ENCODE data around the gene KLHL26. TPM values are rescaled to one million over a fixed set of nuclear protein-coding genes. Genes with fewer than 3 reads are reported as not detected.
A peak's percentile ranks its signal among the peaks of the same experiment; 100 is the strongest.

Gene KLHL26
- total and polyA plus RNA-seq, 2 experiments from 2014 or later, result 2.9 to 6.4 TPM

DNA sequence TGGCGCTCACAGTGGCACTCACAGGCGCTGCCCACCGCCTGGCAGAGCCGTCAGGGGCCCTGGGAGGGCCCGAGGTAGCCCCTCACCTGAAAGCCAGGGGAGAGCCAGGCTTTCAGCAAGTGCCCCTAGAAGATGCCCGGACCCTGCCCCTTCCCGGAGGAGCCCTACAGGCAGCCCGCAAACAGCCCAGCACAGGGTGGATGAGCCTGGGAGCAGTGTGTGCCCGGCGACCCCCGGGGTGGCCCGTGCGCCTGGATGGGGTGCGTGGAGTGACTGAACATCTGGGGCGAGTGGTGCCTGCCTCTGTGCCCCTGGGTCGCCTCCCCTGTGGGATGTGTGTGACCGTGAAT lies 31.7 kb upstream of the KLHL26 start:
- Histone ChIP-seq H3K36me3 (ENCODE audit: low read depth) (no peaks in the 10 kb centered on the region), H2AFZ (no peak overlapping the region), H3F3A (ENCODE audit: insufficient read depth) (peaks cover 6% of the 10 kb centered on the region; the same call in 1 of the 2 replicates), H3K9me2 (ENCODE audit: insufficient read depth) (no peaks in the 10 kb centered on the region), H3K9me3 (ENCODE audit: low read depth) (no peaks in the 10 kb centered on the region), H4K20me1 (ENCODE audit: insufficient read depth) (no peaks in the 10 kb centered on the region), H3K27ac (no peak overlapping the region), H3K27me3 (replicated peaks; ENCODE audit: insufficient read depth) (peaks cover 46% of the 10 kb centered on the region), H3K9ac (no peak overlapping the region), H3K4me1 (ENCODE audit: insufficient read depth) (no peaks in the 10 kb centered on the region), H3K4me2 (ENCODE audit: unreplicated experiment) (no peak overlapping the region), H3K79me2 (ENCODE audit: insufficient read depth) (no peaks in the 10 kb centered on the region), H3K4me3 (no peak overlapping the region)
- TF ChIP-seq EZH2 (IDR thresholded peaks at IDR 0.05; ENCODE audit: insufficient read depth, poor library complexity, severe bottlenecking) (no peak), EZH2phosphoT487 (IDR thresholded peaks at IDR 0.05; ENCODE audit: insufficient read depth, low read depth) (no peak)
- DNase-seq, result no peak
- in situ Hi-C loops (cut with MboI), result loop anchor here (10.0 kb wide), 1 partner anchor 240 kb away; no protein-coding TSS in a partner anchor
- 9 to 18% methylated on average over 16 to 17 of the region's 17 CpGs for WGBS, 2 experiments (ENCODE audit: low coverage in 1 of 2, low lambda C conversion rate in 2 of 2, missing lambda C conversion rate in 2 of 2)

DNA sequence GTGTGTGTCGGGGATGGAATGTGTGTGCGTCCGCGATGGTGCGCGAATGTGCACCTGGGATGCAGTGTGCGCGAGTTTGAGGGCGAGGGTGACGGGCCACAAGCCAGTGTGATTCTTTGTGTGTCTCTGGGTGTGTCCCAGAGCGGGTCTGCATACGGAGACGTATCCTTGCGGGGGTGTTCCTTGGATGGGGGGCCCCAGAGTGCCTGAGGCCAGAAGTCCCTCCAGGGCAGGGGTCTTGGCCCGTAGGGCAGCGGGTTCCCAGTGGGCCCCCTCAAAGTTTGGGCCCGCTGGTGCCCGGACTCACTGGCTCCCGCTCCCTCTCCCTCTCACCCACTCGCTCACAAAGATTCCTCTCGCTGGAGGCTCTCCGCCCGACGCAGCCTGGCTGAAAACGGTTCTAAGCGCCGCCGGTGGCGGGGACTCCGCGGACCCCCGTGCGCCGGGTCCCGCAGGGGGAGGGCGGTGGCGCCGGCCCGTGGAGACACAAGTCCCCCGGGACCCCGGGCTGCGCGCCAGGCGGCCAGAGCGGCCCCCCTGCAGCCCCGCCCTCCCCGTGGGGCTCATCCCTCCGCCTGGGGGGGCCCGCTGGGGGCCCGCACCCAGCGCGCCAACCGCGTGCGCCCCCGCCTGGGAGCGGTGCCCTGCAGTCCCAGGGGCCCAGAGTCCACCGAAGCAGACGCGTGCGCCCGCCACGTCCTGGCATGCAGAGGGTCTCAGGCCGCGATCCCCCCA lies 31.1 kb upstream of the KLHL26 start:
- no peaks in the 10 kb centered on the region for H4K20me1 ChIP-seq (ENCODE audit: insufficient read depth)
- in situ Hi-C loops (cut with MboI), result loop anchor here (10.0 kb wide), 1 partner anchor 239 kb away; no protein-coding TSS in a partner anchor
- no peaks in the 10 kb centered on the region for H3K9me2 ChIP-seq (ENCODE audit: insufficient read depth)
- no peak overlapping the region for H3K4me3 ChIP-seq
- 2 to 4% methylated on average over 48 to 62 of the region's 65 CpGs for WGBS, 2 experiments (ENCODE audit: low coverage in 1 of 2, low lambda C conversion rate in 2 of 2, missing lambda C conversion rate in 2 of 2)
- H3K9ac ChIP-seq, result no peak overlapping the region
- H3K36me3 ChIP-seq (ENCODE audit: low read depth), result no peaks in the 10 kb centered on the region
- no peaks in the 10 kb centered on the region for H3K79me2 ChIP-seq (ENCODE audit: insufficient read depth)
- DNase-seq, result peak; percentile 35
- 0 out of 2 replicates have a peak, but pooled peaks have one; percentile 12 for TF ChIP-seq EZH2phosphoT487 (IDR thresholded peaks at IDR 0.05; ENCODE audit: insufficient read depth, low read depth)
- peak; percentile 75 for TF ChIP-seq EZH2 (IDR thresholded peaks at IDR 0.05; ENCODE audit: insufficient read depth, poor library complexity, severe bottlenecking)
- H3K27me3 ChIP-seq (replicated peaks; ENCODE audit: insufficient read depth), result peaks cover 51% of the 10 kb centered on the region
- H3K4me1 ChIP-seq (ENCODE audit: insufficient read depth), result no peaks in the 10 kb centered on the region
- no peak overlapping the region for H2AFZ ChIP-seq
- no peaks in the 10 kb centered on the region for H3K9me3 ChIP-seq (ENCODE audit: low read depth)
- H3K4me2 ChIP-seq (ENCODE audit: unreplicated experiment), result no peak overlapping the region
- no peak overlapping the region for H3K27ac ChIP-seq
- H3F3A ChIP-seq (ENCODE audit: insufficient read depth), result peaks cover 6% of the 10 kb centered on the region; the same call in 1 of the 2 replicates

DNA sequence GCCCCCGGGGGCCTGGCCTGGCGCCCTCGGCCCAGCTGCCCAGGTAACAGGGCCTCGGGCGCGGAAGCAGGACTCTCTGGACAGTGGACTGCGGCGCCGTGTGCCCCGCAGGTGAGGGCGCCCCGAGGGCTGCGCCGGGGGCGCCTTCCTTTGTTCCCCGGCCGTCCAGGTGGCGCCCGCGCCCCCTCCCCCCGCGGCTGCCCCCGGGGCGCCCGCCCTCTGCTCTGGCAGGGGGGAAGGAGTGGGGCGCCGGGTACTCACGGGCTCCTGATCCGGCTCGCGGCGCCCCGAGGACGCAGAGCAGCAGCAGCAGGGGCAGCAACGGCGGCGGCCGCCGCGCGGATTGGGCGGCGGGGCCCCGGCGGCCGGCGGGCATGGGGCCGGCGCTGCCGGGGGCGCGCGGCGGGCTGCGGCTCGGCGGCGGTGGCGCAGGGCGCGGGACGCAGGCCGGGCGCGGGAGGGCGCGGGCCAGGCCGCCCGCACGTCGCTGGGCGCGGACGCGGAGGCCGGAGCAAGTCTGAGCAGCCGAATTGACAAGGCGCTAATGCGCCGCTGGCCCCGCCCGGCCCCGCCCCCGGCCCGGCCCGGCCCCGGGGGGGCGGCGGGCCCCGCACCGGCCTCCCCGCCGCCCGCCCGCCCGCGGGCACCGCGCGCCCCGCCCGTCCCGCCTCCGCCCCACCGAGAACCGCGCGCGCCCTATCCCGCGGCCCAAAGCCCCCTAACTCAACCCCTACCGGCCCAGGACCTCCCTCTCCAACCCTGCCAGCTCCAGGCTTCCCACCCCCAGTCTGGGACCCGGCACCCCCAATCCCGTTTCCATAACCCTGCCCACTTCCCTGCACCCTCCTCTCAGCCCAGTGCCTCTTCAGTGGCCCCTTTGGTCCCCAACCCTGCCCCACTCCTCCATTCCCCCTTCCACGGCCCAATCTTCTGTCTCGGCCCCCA lies 30.3 kb upstream of the KLHL26 start, which contains the start of gene CRLF1:
Gene CRLF1, minus strand, starts transcription at position 519 of the 945 bp plus-strand sequence. Its CDS starts 143 bp downstream, at position 376.
- Histone ChIP-seq H3K4me3 (peak within 1 kb of the TSS; percentile 30; the same call in 1 of the 2 replicates), H2AFZ (no peak within 1 kb of the TSS), H3K9me3 (ENCODE audit: low read depth) (no peaks in the 10 kb centered on the region), H3K27me3 (replicated peaks; ENCODE audit: insufficient read depth) (peaks cover 58% of the 10 kb centered on the region), H3K4me1 (ENCODE audit: insufficient read depth) (no peaks in the 10 kb centered on the region), H3F3A (ENCODE audit: insufficient read depth) (peaks cover 6% of the 10 kb centered on the region; the same call in 1 of the 2 replicates), H3K4me2 (ENCODE audit: unreplicated experiment) (peak within 1 kb of the TSS; percentile 38), H3K9ac (no peak within 1 kb of the TSS), H3K36me3 (ENCODE audit: low read depth) (no peaks in the 10 kb centered on the region), H3K9me2 (ENCODE audit: insufficient read depth) (no peaks in the 10 kb centered on the region), H4K20me1 (ENCODE audit: insufficient read depth) (no peaks in the 10 kb centered on the region), H3K27ac (no peak within 1 kb of the TSS), H3K79me2 (ENCODE audit: insufficient read depth) (no peaks in the 10 kb centered on the region)
- TF ChIP-seq EZH2 (IDR thresholded peaks at IDR 0.05; ENCODE audit: insufficient read depth, poor library complexity, severe bottlenecking) (no peak), EZH2phosphoT487 (IDR thresholded peaks at IDR 0.05; ENCODE audit: insufficient read depth, low read depth) (no peak)
- DNase-seq, result no peak
- in situ Hi-C loops (cut with MboI), result loop anchor here (10.0 kb wide), 1 partner anchor 238 kb away; no protein-coding TSS in a partner anchor
- 1% methylated on average over 35 to 74 of the region's 116 CpGs for WGBS, 2 experiments (ENCODE audit: low coverage in 1 of 2, low lambda C conversion rate in 2 of 2, missing lambda C conversion rate in 2 of 2)

Measured in GM23248 (cell line).